NCI-H2029 treated with DMSO at 0.1 percent for 48 hours (cell line): ENCODE data around the gene LIF.

Source experiments
- DNase-seq: peaks from one replicate; lab custom pipeline; 2025; lab: John Stamatoyannopoulos, UW

Gene LIF

DNA sequence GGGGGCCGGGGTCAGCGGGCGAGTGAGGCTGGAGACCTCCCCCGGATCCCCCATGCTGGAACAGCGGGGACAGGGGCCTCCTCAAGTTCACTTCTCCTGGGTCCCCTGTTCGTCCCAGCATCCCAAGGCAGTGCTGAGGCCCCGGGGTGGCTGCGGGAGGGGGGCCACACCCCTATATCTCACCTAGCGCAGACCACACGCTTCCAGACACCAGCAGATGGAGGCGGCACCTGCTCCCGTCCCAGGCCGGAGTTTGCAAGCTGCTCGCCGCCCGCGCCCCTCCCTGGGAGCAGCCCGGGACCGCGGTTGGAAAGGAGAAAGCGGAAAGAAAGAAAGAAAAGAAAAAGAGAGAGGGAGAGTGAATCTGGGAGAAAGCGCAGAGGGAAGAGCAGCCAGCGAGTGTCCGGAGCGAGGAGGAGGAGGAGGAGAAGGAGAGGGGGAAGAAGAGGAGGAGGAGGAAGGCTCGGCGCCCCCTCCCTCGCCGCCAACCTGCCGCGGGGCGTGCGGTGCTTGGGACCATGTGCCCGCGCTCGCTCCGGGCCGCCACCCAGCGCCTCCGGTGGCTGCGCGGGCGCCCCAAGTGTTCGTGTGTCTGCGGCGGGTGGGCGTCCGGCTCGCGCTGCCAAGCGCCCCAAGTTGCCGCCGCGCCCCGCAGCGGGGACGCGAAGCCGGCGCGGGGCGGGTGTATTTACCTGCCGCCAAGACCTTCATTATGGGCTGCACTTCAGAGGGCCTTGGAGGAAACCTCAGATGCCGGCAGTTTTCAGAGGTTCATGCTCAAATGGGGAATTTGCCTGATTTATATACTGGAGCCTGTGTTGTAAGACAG lies at the start of gene LIF:
LIF (minus strand) TSS at position 775 of the 829 bp plus-strand sequence; CDS start at position 711, 64 bp downstream.
- no peak for DNase-seq

DNA sequence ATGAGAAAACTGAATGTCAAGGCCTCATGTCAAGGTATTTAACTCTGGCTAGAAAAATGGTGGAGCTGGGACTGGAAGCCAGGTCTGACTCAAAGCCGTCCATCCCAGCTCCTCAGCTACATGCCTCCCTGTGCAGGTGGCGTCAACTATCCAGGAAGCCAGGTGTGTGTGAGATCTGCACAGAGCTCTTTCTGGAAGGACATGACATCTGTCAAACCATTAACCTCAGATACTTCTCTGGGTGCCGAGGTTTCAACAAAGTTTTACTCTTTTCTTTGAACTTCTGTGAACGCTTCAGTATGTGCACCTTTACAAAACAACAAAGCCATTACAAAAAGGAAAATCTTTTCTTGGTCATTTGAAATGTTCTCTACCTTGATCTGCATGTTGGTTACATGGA lies 49.8 kb upstream of the LIF start:
- no peak for DNase-seq

DNA sequence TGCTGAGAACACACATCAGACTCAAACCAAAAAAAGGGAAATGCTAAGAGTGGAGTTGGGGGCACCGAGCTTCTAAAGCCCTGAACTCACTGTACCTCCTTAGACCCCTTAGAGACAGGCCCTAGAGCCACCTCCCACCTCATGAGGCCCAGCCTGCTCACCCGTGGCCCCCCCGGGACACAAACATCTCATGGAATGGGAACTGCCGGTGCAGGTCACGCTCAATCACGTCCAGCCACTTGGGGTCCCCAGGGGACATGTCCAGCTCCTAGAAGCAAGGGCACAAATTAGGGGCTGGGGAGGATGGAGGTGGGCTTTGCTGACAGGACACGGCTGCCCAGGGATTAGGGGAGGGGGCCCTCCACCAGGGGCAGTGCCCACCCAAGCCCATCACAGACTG lies 49.0 kb upstream of the LIF start:
- no peak for DNase-seq

DNA sequence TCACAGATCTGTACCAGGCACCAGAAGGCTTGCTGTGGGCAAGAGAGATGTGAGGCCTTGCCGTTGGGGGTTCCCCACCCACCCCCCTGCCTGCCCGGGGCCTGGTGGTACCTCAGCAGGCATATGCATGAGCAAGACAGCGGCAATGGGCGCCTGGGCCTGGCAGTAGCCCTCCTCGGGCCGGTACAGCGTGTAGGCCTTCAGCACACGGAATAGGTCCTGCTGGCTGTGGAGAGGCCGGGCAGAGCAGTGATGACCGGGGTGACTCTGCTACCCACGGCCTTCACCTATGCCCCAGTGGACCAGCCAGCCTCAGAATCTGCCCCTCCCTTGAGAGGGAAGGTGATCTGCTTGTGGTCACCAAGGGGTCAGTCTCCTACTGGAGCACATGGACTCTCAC lies 48.3 kb upstream of the LIF start:
- DNase-seq = no peak

DNA sequence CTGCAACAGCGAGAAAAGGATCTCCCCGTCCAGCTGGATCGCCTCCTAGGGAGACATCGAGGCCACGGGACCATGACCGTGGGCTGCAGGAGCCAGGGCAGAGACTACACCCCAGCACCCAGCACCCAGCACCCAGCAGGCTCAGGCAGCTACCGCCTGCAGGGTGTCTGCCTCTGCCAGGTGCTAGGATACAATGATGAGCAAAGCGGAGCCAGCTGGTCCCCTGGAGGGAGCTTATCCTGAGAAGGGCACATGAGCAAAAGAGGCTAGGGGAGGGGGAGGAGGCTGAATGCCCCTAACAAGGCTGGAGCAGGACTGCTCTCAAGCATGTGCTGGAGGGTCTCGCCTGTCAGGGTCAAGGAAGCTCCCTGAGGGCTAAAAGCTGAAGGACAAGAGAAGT lies 47.5 kb upstream of the LIF start:
- DNase-seq = no peak

DNA sequence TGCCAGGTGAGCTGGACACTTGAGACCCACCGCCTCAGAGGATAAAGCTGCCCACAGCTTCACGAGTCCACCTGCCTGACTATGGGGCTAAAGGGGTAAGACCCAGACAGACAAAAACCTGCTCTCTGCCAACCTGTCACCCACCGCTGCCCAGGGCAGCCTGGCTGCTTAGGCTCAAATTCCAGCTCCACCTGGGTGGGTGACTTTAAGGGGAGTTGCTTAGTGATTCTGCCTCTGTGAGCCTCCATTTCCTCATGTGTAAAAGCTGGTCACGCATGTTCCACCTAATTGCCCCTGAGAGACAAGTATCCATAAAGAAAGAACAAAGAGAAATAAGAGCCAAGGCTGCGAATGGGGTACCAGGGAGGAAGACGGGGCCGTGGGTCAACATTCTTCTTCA lies 46.5 kb upstream of the LIF start:
- no peak for DNase-seq

DNA sequence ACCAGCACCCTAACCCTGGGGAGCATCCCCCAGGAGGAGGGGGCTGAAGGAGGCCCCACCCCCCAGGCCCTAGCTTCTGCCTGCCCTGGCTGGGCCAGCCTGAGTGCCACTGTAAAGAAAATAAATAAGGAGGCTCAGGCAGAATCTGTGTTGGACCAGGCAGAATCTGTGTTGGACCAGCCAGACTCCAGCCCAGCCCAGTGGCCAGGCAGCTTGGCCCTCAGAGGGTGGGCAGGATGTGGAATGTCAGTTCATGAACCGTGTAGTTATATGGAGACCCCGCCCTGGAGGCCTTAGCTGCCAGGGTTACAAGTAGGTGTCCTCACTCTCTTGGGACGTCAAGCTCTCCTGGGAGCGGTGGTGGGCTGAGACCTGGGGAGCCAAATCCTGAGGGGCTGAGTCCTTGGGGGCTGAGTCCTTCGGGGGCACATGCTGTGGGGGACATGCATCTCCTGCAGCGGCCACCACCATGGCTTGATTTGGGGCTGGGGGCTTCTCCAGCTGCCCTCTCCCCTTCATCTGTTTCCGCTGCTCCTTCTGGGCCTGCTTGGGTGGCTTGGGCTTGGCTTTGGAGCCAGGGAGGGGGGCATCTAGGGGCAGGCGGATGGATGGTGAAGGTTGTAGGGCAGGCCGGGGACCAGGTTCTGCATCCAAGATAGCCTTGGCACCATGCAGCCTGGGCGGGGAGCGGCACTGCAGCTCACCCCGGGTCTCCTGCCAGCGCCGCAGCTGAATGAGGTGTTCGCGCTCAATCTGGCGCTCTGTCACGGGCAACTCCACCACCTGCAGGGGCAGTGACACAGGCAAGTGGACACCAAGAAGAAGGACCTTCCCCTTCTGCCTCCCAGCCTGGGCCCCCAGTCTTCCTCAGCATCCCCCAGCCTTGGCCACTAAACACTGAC lies 45.8 kb upstream of the LIF start:
- no peak for DNase-seq

DNA sequence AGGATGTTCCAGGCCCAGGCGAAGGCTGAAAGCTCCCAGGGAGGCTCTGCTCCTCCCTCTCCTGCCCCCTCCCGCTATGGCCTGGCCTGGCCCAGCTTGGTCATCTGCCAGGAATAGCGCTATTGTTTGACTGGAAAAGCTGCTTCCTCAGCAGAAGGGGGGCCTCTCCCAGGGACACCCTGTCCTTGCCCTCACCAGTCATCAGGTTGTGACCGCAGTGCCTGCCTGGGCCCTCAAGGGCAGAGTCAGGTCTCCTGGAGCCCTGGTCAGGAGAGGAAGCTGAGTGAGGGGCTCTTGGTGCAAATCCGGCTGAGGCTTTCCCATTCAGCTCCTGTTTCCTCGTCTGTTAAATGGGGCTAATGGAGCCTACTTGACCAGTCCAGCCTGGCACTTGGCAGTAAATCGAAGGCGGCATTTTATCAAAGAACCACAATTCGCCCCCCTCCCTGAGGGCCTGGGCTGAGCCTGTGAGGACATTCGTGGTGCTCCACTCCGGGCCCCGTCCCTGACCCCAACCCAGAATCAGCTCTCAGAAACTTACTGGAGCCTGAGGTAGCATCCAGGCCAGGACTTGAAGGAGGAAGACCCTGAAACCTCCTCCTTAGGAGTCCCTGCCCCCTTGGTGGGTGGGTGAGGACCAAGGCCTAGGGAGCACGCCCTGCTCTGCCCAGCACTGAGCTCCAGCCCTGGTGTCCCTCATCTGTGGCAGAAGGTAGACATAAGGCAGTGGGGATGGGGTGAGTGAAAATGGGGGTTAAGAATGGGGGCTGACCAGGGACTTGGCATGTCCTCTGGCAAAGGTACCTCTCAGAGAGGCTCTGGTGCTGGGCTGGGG lies 44.7 kb upstream of the LIF start:
- peak; percentile 73 for DNase-seq

DNA sequence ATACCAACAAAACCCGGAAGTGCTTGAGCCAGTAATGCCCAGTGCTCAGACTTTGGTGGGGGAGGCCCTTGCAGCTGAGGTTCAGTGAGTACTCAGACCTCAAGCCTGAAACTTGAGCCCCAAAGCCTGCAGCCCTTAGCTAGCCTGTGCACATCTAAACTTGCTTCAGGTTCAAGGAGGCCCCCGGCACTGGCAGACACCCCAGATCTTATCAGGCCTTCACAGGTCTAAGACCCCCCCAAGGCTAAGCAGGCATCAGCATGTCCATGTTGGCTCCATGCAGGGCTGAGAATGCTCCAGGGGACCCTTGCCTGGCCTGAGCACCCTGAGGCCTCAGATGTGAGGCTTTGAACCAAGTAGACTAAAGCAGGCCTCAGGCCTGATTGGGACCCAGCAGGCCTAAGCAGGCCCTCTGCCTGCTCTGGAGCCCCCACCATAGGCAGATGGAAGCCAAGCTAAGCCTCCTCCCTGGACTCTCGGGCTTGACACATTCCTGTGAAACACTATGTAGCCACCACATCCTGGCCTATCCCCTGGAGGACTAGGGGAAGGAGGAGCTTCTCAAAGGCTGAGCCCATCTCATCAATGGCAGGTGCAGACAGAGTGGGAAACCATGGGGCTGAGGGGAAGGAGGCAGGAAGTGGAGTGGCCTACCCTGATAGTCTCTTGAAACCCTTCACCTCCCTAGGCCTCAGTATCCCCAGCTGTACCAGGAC lies 43.9 kb upstream of the LIF start:
- DNase-seq = peak; percentile 73

DNA sequence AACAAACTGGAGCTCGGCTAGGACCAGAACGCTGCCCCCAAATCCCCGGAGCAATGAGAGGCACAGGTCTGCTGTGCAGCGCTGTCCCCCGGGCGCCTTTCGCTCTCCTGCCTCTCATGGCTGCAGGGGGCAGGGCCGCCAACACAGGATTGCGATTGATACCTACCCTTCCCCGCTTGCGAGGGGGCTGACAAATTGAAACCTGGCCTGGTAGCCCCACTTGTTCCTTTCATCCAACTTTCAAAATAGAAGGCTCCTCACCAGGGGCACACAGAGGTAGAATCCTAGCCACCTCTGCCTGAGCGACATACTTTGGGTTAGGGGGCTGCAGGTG lies 43.4 kb upstream of the LIF start:
- no peak for DNase-seq

DNA sequence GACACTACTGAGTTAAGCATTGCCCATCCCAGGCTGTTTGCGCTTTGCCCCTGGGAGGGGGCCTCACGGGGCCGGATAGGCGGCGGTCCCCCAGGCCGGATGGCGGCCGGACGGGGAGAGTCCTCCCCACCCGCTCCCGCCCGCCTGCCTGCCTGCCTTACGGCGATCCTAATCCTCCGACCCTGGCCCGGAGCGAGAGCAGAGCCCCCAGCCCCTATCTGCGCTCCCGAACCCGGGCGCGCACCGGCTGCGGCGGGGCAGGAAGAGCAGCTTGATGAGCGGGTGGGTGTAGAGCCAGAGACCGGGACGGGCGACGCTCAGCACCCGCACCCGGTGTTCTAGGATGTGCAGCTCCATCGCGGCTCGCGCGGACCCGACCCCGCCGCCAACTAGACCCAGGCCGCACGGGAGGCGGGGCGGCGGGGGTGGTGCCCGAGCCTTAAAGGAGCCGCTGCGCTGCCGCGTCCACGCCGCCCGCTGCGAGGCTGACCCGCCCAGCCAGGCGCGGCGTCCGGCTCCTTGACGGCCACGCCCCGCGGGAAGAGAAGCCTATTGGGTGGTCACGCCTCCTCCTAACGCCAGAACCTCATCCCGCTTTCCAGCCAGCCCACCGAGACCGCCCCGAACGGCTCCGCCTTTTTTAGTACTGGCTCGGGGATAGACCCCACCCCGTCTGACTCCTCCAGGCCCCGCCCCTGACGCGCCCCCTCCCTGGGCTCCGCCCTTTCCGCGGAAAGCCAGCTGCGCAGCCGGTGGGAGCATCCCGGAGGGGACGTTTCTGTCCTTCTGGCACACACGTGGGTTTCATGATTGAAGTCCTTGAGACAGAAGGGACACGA lies 42.8 kb upstream of the LIF start, which contains the start of gene CASTOR1:
CASTOR1 (minus strand) TSS at position 365 of the 839 bp plus-strand sequence; CDS start at position 357, 8 bp downstream.
- peak; percentile 86 for DNase-seq

DNA sequence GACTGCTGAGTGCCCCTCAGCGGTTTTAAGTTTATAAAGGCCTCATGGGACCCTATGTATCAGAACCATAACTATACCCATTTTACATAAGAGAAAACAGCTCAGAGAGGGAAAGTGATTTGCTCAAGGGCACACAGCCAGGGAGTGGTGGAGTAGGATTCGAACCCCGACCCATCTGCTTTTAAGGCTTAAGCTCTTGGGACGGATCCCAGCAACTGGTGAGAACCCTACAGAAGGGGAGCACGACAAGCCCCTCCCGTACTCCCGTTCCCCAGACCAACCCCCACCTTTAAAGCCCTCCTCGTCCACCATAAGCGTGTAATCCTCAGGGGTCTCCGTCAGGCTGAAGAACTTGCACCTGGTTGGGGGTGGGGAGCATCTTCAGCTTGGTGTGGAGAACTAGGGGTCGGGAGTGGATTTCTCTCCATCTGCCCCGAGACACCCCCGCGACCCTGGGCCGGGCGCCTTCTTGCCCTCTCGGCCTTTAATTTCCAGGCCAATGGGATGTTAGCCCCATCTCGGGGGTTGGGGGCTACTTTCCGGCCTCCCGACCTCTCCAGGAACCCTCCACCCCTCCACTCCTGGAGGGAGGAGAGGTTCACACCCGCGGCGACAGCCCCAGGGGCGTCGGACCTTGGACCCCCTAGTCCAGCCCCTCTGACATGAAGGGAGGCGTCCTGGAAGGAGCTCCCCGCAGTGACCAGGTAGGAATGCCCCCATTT lies 42.0 kb upstream of the LIF start:
- no peak for DNase-seq

DNA sequence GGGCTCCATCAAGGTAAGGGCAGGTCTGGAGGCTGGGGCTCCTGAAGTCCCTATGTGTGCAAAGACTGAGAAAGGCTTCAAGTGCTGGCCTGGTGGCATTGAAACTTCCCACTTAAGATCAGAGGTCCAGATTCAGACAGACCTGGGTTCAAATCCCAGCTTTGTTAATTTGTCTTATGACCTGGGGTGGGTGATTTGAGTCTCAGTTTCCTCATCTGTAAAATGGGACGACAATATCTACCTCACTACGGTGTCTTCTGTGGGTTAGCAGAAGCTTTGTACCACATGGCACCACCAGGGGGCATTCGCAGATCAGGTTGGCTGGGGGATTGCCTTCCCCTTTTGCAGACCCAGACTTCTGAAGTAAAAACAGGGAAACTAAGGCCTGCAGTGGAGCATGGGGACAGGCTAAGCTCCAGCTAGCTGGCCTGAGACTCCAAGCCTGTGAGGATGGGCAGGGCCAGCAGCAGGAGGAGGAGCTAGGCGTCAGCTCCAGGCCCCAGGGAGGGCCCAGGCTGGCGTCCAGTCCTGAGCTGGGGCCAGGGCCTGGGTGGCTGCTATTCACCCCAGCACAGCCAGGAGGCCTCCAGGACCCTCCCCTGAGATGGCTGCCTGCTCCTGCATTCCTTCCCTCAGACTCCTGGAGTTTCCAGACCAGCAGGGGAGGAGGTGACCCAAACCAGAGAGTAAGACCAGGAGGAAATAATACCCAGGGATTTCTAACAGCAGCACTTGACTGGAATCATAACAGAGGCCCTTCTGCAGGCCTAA lies 41.3 kb upstream of the LIF start:
- peak; percentile 38 for DNase-seq

DNA sequence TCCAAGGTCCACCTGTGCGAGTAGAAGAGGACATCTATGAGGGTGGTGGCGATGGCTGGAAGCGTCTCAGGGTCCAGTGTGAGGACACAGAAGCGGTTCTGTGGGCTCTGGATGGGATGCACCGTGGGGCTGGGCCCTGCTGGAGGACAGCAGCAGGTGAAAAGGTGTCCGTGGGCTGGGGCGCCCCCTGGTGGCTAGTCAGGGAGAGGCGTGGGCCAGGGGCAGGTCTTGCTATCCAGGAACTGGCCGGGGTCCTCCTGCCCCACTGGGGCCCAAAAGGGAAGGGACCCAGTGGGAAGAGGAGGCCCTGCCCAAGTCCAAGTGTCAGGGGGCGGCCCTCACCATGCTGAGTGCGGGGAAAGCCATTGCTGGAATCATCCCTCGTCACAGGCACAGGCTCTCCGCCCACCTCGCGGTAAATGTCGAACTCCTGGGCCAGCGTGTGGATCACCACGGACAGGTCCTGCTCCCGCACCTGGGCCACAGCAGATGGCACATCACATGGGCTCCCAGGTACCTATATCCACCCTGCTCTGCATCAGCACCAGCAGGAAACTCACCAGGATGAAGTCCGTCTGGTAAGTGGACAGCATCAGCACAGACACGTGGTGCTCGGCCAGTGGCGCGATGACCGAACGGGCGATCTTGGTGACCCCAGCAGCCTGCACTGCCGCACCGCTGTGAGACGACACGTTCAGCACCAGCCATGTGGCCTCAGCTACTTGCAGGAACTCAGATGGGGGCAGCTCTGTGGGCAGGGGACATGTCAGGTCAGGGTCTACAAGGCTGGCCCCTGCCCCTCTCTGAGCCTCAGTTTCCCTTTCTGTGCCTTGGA lies 40.5 kb upstream of the LIF start:
- DNase-seq = no peak

DNA sequence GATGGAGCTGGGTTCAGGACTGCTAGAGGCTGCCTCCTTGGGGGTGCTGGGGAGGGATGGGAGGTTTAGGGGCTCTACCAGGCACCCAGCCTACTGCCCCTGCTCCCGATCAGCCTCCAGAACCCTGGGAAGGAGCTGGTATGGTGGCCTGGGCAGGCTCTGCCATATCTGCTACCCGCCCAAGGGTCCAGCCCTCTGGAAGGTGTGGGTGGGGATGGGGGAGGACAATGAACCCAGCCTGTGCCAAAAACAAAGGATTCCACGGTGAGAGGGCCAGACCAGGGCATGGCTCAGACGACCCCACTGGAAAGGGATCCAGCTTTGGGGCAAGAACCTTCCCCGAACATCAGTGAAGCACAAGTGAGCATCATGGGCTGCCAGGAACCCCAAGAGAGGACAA lies 39.8 kb upstream of the LIF start:
- DNase-seq = no peak

DNA sequence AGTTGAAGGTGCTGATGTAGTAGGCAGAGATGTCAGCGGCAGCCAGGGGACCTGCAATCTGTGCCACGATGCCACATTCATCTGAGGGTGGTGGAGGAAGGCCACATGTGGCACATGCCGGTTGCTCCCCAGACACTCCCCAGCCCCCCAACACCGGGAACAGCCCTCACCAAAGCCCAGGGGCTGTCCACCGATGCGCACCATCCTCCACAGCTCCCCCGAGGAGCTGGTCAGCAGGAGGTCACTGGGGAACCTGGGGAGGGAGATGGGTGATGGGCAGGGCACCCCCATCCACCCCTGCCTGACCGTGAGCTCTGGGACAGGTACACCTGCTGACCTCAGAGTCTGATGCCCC lies 39.3 kb upstream of the LIF start:
- no peak for DNase-seq

DNA sequence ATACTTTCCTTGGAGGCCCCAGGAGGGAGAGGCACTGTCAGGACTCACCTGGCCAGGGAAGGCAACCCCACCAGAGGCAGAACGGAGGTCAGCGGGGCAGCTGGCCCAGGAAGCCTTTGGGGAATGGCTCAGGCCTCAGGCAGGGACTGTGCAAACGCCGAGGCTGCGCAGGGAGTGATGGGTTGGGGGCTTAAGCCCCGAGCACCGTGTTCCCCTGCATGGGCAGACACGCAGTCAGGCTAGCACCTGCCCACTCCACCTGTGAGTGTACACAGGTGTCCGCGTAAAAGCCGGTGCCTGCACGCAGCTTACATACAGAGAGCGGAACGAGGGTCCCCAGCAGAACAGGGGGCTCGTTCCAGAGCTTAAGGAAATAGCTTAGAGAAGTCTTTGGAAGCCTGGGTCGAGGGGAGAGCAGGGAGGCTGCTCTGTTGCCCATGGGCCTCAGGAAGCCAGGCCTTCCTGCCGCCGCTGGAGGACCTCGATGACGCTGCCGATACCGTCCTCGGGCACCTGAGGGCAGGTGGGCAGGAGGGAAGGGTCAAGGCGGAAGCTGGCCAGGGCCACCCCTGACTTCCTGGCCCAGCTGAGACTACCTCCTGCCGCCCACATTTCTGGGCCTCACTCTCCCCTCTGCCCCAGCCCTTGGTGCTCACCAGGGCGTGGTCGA lies 38.8 kb upstream of the LIF start:
- DNase-seq = no peak

DNA sequence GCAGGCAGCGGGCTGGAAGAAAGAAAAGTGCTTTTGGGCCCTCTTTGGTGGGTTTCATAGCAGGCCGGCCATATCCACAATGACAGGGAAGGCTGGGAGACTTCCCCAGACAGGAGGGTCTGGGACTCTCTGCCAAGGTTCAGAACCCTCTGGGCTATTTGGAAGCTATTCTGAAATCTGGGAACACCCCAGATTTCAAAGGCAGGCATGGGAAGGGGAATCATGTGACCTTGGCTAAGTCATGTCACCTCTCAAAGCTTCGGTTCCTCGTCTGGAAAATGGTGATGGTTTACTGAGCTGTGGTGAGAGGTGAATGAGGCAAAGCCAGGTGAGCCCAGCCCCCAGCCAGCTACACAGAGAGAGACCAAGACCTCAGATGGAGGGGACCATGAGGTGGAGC lies 38.1 kb upstream of the LIF start:
- DNase-seq = no peak
